AG09319 (cell line): ENCODE data around the gene ACTL10.
"Not testable (repeated sequence)": the region's sequence is repeated elsewhere in the genome, so short reads cannot be mapped to it uniquely, and the experiment has no call there.

Source experiments
- DNase-seq: peaks from one replicate; pipeline ENCODE4 v3.0.0-alpha.2; 2010; ENCODE audit warnings: low read depth; ENCODE audit errors: extremely low read depth
- TF ChIP-seq, protein P1 (sequence below): IDR thresholded peaks from 2 replicates; pipeline ENCODE4 v1.5.1; 2011; ENCODE audit warnings: low read depth, mild to moderate bottlenecking, inconsistent platforms, low read length, moderate library complexity

The ACTL10 gene

DNA sequence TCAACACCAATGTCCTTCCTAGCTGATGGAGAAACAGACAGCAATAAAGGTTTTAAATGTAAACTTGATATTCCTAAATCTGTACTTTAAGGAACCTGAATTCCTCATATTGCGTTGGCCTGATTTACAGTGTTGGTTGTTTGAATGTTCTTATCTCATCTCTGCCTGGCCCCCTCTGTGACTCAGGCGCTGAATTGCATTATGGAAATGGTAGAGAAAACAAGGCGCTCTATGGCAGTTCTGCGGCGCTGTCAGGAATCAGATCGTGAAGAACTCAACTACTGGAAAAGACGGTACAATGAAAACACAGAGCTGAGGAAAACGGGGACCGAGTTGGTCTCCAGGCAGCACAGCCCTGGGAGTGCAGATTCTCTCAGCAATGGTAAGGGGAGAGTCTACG is 37.2 kb upstream of the ACTL10 start:
- no peak for DNase-seq
- TF ChIP-seq, protein P1, sequence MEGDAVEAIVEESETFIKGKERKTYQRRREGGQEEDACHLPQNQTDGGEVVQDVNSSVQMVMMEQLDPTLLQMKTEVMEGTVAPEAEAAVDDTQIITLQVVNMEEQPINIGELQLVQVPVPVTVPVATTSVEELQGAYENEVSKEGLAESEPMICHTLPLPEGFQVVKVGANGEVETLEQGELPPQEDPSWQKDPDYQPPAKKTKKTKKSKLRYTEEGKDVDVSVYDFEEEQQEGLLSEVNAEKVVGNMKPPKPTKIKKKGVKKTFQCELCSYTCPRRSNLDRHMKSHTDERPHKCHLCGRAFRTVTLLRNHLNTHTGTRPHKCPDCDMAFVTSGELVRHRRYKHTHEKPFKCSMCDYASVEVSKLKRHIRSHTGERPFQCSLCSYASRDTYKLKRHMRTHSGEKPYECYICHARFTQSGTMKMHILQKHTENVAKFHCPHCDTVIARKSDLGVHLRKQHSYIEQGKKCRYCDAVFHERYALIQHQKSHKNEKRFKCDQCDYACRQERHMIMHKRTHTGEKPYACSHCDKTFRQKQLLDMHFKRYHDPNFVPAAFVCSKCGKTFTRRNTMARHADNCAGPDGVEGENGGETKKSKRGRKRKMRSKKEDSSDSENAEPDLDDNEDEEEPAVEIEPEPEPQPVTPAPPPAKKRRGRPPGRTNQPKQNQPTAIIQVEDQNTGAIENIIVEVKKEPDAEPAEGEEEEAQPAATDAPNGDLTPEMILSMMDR, result no peak

DNA sequence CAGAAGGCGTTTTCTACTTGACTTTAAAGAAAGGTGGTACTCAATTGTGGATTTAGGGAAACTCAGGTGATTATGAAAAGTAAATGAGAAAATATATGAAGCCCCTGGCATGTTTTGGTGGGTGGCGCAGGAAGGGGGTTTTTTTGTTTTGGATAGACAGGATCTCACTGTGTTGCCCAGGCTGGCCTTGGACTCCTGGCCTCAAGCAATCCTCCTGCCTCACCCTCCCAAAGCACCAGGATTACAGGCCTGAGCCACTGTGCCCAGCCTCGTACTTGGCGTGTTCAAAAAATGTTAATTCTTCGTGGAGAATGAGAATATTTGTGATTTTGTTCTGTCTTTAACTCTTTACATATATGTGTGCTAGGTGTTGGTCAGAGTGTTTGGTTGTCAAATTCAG is 36.8 kb upstream of the ACTL10 start:
- TF ChIP-seq, protein P1, result no peak

DNA sequence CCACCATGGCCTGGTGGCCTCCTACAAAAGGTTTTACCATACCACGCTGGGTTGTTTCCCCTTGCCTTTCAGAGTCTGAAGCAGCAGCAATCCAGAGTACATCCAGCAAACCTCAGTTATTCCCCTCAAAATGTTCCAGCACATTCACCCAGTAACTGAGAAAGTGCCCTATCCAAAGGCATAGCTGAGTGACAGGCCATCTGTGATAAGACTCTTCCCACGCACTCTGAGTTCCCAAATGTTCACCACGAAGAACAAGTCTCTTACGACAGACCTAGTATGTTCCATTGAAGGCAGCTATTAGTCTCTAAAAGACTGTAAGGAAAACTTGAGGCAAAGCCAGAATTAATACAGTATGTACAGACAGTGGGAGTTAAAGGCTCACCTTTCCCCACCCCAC is 36.2 kb upstream of the ACTL10 start:
- no peak for DNase-seq
- TF ChIP-seq, protein P1, result no peak

More for the DNA sequence above, 36.8 kb upstream of the ACTL10 start:
- no peak for DNase-seq

DNA sequence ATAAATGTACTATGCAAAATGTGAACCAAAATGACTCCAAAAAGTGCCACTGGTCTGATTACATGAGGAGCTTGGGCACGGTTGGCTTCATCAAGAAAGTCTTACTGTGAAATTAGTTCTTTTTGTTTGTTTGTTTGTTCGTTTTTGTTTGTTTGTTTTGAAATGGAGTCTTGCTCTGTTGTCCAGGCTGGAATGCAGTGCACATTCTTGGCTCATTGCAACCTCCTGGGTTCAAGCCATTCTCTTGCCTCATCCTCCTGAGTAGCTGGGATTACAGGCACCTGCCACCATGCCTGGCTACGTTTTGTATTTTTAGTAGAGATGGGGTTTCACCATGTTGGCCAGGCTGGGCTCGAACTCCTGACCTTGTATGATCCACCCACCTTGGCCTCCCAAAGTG is 34.8 kb upstream of the ACTL10 start:
- DNase-seq, result not testable (repeated sequence)

DNA sequence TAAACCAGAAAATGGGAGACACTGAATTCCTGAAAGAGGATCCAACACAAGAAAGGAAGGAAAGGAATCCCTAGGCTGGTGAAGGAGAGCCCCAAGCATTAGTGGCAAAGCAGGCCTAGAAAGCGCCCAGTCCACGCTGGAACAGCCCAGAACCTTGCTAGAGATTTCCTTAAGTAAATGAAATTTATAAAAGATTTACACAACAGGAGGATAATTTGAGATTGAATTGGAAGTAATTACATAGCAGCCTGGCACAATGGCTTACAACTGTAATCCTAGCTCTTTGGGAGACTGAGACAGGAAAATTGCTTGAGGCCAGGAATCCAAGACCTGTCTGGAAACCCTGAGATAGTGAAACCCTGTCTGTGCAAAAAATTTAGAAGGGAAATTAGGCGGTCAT is 31.4 kb upstream of the ACTL10 start:
- no peak for DNase-seq
- TF ChIP-seq, protein P1, result no peak

DNA sequence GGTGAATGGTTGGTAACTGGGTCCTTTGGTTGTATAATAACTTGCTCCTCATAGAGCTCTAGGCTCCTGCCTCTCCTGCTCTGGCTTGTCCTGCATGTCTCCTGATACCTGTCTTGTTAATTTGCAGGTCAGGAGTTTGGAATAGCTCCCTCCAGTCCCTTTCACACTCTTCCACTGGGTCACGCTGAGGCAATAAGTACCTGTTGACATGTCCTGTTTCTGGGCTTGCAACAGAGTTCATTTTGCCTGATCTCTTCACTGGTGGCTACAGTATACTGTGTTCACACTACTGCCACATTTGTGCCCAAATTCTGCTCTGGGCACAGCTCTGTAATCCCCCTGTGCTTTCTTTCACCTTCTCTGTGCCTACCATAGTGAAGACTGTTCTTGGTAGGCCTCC is 30.0 kb upstream of the ACTL10 start:
- no peak for DNase-seq
- TF ChIP-seq, protein P1, result no peak

DNA sequence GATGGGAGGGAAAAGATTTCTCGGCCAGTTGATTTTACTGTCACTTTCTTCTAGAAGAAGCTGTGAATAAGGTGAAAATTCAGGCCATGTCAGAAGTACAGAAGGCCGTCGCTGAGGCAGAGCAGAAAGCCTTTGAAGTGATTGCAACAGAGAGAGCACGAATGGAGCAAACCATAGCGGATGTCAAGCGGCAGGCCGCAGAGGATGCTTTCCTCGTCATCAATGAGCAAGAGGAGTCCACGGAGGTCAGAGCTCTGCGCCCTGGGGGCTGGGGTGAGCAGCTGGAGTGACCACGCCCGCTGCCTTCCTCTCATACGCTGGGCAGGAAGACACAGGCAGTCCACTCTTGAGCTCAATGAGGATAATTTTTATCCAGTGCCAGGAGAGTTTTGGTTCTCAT is 26.5 kb upstream of the ACTL10 start:
- DNase-seq, result no peak
- TF ChIP-seq, protein P1, result no peak

DNA sequence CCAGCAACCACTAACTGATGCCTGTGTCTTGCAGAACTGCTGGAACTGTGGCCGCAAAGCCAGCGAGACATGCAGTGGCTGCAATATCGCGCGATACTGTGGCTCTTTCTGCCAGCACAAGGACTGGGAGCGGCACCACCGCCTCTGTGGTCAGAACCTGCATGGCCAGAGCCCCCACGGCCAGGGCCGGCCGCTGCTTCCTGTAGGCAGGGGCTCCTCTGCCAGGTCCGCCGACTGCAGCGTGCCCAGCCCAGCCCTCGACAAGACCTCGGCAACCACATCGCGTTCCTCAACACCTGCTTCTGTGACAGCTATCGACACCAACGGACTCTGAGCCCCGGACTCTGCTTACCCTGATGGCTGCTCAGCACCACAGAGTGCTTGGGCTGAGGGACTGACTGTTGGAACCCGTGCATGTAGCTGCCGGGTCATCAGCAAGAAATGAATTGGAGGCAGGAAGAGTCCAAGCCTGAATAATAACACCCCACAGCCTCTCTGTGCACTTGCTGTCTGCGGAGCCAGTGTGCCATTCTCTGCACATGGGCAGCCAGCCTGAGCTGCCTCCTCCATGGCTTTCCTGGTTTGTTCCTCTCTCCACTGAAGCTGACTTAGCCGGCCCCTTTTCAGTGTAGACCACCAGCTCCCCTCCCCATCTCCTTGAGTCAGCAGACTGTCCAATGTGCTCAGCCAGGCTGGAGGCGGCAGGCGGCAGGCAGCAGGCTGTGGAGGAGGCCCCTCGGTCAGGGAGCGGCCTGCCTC is 22.3 kb upstream of the ACTL10 start:
- TF ChIP-seq, protein P1, result no peak
- no peak for DNase-seq
